GM18508 (cell line): ENCODE results near the gene SPTB.
"Not testable (repeated sequence)": the region's sequence is repeated elsewhere in the genome, so short reads cannot be mapped to it uniquely, and the experiment has no call there.

Experiments used
- ATAC-seq: cut with Tn5 transposase; IDR thresholded peaks from one replicate; pipeline ENCODE4 v1.9.1; 2021; ENCODE audit warnings: moderate number of reproducible peaks; ENCODE audit not compliant: insufficient read depth, unreplicated experiment

SPTB gene

DNA sequence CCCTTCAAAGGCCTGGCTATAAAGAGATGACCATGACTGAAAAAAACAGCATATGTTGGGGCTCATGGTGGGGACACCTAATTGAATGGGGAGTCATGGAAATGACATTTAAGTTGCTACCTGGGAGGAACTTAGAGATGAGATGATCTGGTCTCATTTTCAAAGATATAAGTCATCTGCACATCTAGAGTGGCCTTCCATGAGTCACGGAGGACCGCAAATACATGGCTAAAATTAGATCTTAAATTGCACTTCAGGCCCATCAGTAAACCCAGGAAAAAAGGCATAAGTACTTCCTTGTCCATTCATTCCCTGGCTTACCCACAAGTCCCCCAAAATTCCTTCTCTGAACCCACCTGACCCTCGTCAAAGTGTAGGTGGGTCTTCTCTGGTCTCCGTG is 53.4 kb downstream of the SPTB start:
- no peak for ATAC-seq

DNA sequence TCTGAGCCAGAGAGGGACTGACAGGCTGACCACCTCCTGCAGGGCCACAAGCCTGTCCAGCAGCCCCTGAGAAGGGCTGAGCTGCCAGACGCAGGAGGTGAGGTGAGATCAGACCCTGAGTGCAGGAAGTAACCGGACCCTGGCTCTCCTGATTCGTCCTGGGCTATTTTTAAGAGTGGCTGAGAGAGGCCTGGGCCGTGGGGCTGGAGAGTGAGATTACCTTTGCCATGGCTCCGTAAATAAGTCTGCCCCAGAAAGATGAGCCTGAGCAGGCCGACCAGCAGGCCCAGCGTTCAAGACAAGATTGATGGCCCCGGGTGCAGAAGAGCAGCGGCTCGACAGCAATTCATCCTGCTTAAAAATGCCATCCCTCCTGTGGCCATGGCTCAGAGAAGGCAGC is 54.2 kb downstream of the SPTB start:
- ATAC-seq = no peak

GRCh38 chr14:64825006-64825405 is 54.7 kb downstream of the SPTB start:
- ATAC-seq = no peak

GRCh38 chr14:64824471-64824870 is 55.2 kb downstream of the SPTB start:
- no peak for ATAC-seq

DNA sequence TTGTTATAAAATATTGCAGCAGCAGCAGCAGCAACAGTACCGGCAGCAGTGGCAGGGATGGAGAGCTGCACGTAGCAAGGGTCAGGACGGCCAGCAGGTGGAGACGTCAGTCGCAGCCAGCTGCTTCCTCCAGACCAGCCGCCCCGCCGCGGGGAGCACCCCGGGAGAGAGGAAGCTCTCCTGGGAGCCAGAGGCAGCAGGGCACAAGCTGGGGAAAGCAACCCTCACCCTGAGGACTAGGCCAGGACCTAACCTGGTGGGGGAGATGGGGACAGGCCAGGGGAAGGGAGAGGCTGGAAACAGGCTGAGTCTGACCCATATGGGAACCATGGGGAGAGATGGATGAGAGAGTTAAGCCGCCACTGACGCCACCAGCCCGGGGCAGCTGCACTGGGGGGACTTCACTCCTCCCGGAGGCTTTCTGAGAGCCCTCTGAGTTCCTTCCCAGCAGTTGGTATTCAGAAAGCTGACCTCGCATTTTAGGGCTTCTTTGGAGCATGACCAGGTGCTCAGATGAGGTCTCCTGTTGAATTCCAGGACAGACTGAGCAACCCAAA is 56.3 kb downstream of the SPTB start:
- ATAC-seq = no peak

GRCh38 chr14:64821651-64822050 is 58.1 kb downstream of the SPTB start:
- ATAC-seq = no peak

- ATAC-seq = no peak
These were observed 61.6 kb downstream of the SPTB start for GRCh38 chr14:64818151-64818550.

DNA sequence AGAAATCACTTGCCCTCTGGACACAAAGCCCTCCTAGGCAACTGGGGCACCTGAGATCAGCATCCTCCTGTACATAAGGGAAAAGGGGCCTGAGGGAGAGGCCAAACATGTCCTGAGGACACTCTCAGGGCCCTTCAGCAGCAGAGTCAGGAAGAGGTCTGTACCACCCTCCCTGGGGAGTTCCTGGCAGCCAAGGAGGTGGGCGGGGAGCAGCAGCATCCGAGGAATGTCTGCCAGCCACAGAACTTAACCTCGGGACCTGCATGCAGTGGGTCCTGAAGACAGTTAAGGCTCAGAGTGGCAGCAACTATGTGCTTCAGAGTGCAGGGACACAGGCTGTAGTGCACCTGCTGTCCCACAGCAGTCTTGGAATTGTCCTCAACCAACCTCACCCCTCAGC is 62.1 kb downstream of the SPTB start:
- ATAC-seq = no peak

DNA sequence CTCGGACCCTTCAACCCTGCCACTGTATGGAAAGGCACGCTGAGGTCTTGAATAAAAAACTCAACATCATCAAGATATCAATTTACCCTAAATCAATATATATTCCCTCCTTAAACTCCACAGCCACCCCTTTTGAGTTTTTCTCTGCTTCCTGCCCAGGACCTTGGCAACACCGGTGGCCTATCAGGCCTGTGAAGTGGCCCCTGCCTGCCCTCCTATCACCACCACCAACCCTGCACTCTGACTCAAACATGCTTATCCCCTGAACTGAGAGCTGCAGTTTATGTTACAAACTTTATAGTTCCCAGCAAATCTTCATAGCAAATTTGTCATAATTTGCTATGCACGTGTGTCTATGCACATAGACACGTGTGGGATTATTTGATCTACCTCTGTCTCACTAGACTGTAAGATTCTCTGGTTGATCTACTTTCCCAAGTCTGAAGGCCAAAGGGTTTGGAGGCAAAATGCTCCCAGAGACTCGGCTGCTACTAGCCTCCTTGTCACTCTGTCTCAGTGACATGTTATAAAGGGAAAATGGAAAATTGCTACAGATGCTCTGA is 63.4 kb downstream of the SPTB start:
- ATAC-seq = no peak

DNA sequence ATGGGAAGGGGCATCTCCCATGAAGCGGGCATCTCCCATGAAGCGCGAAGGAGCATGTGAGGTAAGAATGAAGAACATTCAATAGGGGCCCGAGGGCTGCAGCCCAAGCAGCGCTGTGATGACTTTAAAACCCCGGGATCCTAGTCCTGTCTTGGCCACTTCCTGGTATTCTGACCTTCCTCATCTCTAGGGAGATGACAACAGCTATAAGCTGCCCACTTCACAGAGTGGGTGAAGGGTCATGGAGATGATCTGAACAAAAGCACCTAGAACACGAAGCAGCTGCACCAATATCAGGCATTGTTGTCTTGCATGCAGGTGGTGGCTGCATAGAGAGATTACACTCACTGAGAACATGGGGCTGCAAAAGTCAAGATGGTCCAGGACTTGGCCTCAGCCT is 64.5 kb downstream of the SPTB start:
- no peak for ATAC-seq

DNA sequence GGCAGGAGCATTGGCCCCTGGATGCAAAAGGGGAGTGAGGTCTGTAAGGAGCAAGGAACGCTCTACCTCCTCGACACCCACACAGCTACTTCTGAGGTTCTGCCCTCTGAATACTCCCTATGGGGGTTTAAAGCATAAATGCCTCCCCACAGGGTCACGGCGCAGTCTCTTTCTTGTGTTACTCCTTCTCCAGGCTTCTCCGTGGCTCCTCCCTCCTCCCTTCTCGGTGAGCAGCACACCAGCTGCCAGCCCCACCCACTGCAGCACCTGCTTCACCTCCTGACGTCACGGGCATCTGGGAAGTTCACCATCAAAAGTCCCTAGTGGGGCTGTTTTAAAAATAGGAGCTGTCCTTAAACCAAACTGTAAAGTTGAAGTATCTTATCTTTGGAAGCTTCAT is 67.3 kb downstream of the SPTB start:
- ATAC-seq = no peak

- ATAC-seq = no peak
These were observed 68.0 kb downstream of the SPTB start for GRCh38 chr14:64811676-64812075.

GRCh38 chr14:64808449-64808848 is 71.3 kb downstream of the SPTB start:
- no peak for ATAC-seq

- no peak for ATAC-seq
These were observed 72.2 kb downstream of the SPTB start for GRCh38 chr14:64807551-64807950.

DNA sequence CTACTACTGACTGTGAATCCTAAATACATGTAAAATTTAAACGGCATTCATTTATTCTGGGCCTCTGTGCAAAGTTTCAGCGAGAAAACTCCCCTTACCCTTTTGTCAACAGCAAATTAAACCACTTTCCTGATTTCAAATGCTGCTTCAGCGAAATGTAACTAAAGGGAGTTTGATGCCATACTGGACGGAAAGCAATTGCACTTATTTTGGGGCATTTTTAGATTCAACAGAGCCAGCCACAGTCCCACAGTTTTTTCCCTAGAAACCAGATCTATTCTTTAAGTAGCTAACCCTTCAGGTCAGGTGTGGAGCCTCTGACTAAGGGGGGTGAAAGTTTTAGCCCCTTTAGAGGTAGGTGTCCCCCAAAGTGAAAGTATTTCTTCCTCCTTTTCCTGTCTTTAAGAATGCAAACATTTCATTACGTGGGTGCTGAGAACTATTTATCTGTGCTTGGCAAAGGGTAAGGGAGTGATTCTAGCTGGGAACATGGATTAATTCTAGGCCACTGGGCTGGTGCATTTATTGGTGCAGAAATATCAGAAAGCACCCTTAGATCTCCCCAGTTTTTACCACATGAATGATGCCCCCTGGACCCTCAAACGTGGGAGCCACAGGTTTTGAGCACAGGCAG is 72.7 kb downstream of the SPTB start:
- no peak for ATAC-seq

DNA sequence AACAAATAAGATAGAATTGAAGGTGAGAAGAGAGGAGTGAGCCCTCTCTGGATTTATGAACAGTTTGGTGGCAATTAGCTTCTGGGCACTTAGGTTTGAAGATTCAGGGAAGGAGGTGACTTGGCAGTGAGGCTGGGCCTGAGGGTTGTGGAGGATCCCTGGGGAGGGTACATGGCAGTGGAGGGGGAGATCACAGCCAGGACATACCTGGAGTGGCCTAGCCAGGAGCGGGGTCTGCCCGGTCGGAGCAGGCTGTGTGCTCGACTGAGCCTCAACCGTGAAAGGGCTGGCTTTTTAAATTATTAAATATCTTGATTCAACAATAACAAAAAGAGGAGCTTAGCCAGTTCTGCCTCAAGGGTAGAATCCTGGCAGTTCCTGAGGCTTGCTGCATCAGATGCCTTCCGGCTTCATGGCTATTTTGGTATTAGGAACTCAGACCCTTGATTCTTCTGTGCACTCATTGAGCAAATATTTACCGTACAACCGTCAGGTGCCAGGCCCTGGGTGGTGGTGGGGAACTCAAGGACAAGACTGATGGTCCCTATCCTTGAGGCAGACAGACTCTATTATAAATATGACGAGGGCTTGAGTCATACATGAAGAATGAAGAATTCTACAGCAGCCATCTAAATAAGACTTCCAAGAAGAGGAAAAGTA is 73.4 kb downstream of the SPTB start:
- ATAC-seq = no peak

- ATAC-seq = not testable (repeated sequence)
These were observed 74.1 kb downstream of the SPTB start for GRCh38 chr14:64805646-64806045.

- no peak for ATAC-seq
These were observed 74.9 kb downstream of the SPTB start for GRCh38 chr14:64804754-64805260.

GRCh38 chr14:64801800-64802199 is 77.9 kb downstream of the SPTB start:
- ATAC-seq = no peak

DNA sequence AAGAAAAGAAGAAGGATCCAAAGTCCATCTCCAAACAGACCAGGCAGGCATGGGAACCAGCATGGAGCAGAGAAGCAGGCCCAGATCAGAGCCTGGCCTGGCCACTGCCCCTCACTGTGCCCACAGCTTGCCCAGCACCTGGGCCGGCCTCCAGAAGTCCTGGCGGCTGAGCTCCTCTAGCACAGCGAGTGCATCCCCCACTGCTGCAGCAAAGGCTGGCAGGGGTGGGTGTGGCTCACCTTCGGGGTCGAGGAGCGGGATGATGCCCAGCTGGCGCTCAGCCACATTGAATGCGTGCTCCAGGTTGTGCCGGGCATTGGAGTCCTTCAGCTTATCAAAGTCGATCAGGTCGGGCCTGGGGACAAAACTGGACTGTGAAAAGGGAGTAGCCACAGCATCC is 78.7 kb downstream of the SPTB start:
- no peak for ATAC-seq

DNA sequence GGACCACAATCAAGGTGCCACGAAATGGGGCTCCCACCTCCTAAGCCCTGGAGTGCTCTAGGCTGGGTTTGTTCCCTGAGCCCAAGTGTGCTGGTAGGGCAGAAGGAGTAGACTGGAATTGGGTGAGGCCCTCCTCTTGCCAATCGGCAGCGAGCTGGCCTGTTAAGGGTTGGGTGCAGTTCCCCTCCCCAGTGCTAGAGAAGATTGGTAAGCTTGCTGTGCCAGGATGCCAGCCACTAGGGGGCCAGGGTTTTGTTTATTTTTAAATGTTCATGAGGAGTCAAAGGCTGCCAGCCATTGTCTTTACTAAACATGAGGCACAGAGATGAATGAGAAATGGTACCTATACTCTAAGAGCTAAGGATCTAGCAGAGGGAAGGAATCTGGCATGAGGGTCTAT is 79.7 kb downstream of the SPTB start:
- no peak for ATAC-seq

DNA sequence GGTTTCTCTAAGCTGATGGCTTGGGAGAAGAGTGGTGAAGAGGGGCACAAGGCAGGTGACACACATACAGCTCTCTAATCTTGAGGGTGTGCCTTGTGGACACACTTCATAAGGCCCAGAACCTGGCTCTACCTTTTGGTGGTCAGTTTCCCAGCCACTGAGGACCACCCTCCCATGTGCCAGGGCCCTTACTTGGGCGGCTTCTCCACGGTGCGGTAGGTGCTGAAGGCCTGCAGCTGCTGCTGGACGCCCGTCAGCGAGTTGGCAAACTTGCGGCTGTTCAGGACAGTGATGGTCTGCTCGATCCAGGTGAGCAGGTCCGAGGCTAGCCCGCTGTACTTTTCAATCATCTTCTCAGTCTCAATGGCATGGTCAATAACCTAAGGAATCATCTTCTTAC is 80.2 kb downstream of the SPTB start:
- no peak for ATAC-seq
